Stimulated activated naive CD8-positive, alpha-beta T cell treated with anti-CD3 and anti-CD28 coated beads, Interleukin-15, Interleukin-2, amounts not matched to agents 100 ng/mL and 50 ng/mL, for 24 hours (primary cell): ENCODE results near the gene BABAM2.

Experiments used
- H3K27ac Mint-ChIP-seq: one replicate; pipeline ENCODE4 v1.8.0; 2021; ENCODE audit warnings: mild to moderate bottlenecking, mixed read lengths
- H3K27me3 Mint-ChIP-seq: one replicate; pipeline ENCODE4 v1.8.0; 2021; ENCODE audit warnings: mixed read lengths
- H3K36me3 Mint-ChIP-seq: one replicate; pipeline ENCODE4 v1.8.0; 2021; ENCODE audit warnings: low read depth, mixed read lengths
- H3K4me1 Mint-ChIP-seq: one replicate; pipeline ENCODE4 v1.8.0; 2021; ENCODE audit warnings: low read depth, mixed read lengths
- H3K4me3 Mint-ChIP-seq: one replicate; pipeline ENCODE4 v1.8.0; 2021; ENCODE audit warnings: mild to moderate bottlenecking, mixed read lengths
- H3K9me3 Mint-ChIP-seq: one replicate; pipeline ENCODE4 v1.8.0; 2021; ENCODE audit warnings: mixed read lengths

BABAM2 gene

GRCh38 chr2:28277466-28277865, 386.9 kb downstream of the BABAM2 start:
- H3K27ac Mint-ChIP-seq: no peak overlapping the region
- H3K27me3 Mint-ChIP-seq: no peaks in the 10 kb centered on the region
- H3K4me1 Mint-ChIP-seq: peaks cover 31% of the 10 kb centered on the region
- H3K4me3 Mint-ChIP-seq: no peak overlapping the region
- H3K36me3 Mint-ChIP-seq: peaks cover 23% of the 10 kb centered on the region
- no peaks in the 10 kb centered on the region for H3K9me3 Mint-ChIP-seq

GRCh38 chr2:28279371-28279770, 388.8 kb downstream of the BABAM2 start:
- no peak overlapping the region for H3K27ac Mint-ChIP-seq
- peaks cover 23% of the 10 kb centered on the region for H3K4me1 Mint-ChIP-seq
- H3K27me3 Mint-ChIP-seq: no peaks in the 10 kb centered on the region
- H3K9me3 Mint-ChIP-seq: no peaks in the 10 kb centered on the region
- no peak overlapping the region for H3K4me3 Mint-ChIP-seq
- peaks cover 18% of the 10 kb centered on the region for H3K36me3 Mint-ChIP-seq

GRCh38 chr2:28280619-28281018, 390.1 kb downstream of the BABAM2 start:
- Mint-ChIP-seq H3K4me1 (peaks cover 13% of the 10 kb centered on the region), H3K27ac (no peak overlapping the region), H3K9me3 (no peaks in the 10 kb centered on the region), H3K36me3 (peaks cover 18% of the 10 kb centered on the region), H3K27me3 (no peaks in the 10 kb centered on the region), H3K4me3 (no peak overlapping the region)

- Mint-ChIP-seq H3K4me3 (no peak overlapping the region), H3K9me3 (no peaks in the 10 kb centered on the region), H3K27ac (no peak overlapping the region), H3K36me3 (peaks cover 18% of the 10 kb centered on the region), H3K4me1 (peaks cover 2% of the 10 kb centered on the region), H3K27me3 (no peaks in the 10 kb centered on the region)
These were observed 391.2 kb downstream of the BABAM2 start for GRCh38 chr2:28281739-28282138.

- H3K4me1 Mint-ChIP-seq: no peaks in the 10 kb centered on the region
- H3K9me3 Mint-ChIP-seq: no peaks in the 10 kb centered on the region
- H3K4me3 Mint-ChIP-seq: no peak overlapping the region
These were observed 391.7 kb downstream of the BABAM2 start for GRCh38 chr2:28282248-28282647.

GRCh38 chr2:28282861-28283646, 392.5 kb downstream of the BABAM2 start:
- Mint-ChIP-seq H3K27me3 (no peaks in the 10 kb centered on the region), H3K4me3 (no peak overlapping the region), H3K4me1 (no peaks in the 10 kb centered on the region), H3K9me3 (no peaks in the 10 kb centered on the region), H3K36me3 (peaks cover 13% of the 10 kb centered on the region), H3K27ac (no peak overlapping the region)

More at GRCh38 chr2:28282248-28282647, 391.7 kb downstream of the BABAM2 start:
- H3K27ac Mint-ChIP-seq: no peak overlapping the region
- H3K36me3 Mint-ChIP-seq: peaks cover 18% of the 10 kb centered on the region
- H3K27me3 Mint-ChIP-seq: no peaks in the 10 kb centered on the region

- H3K4me1 Mint-ChIP-seq: no peaks in the 10 kb centered on the region
- no peaks in the 10 kb centered on the region for H3K27me3 Mint-ChIP-seq
- H3K9me3 Mint-ChIP-seq: no peaks in the 10 kb centered on the region
- H3K27ac Mint-ChIP-seq: no peak overlapping the region
- H3K36me3 Mint-ChIP-seq: peaks cover 8% of the 10 kb centered on the region
- no peak overlapping the region for H3K4me3 Mint-ChIP-seq
These were observed 393.3 kb downstream of the BABAM2 start for GRCh38 chr2:28283861-28284260.

GRCh38 chr2:28286678-28287077, 396.1 kb downstream of the BABAM2 start:
- Mint-ChIP-seq H3K27ac (no peak overlapping the region), H3K9me3 (no peaks in the 10 kb centered on the region), H3K4me3 (no peak overlapping the region)

GRCh38 chr2:28287256-28287915, 396.9 kb downstream of the BABAM2 start:
- no peaks in the 10 kb centered on the region for H3K36me3 Mint-ChIP-seq
- H3K4me1 Mint-ChIP-seq: peaks cover 21% of the 10 kb centered on the region
- no peaks in the 10 kb centered on the region for H3K9me3 Mint-ChIP-seq
- no peaks in the 10 kb centered on the region for H3K27me3 Mint-ChIP-seq
- H3K4me3 Mint-ChIP-seq: no peak overlapping the region
- no peak overlapping the region for H3K27ac Mint-ChIP-seq

More at GRCh38 chr2:28286678-28287077, 396.1 kb downstream of the BABAM2 start:
- H3K27me3 Mint-ChIP-seq: no peaks in the 10 kb centered on the region
- peaks cover 14% of the 10 kb centered on the region for H3K4me1 Mint-ChIP-seq
- H3K36me3 Mint-ChIP-seq: peaks cover 6% of the 10 kb centered on the region

- no peak overlapping the region for H3K27ac Mint-ChIP-seq
These were observed 398.1 kb downstream of the BABAM2 start for GRCh38 chr2:28288620-28289019.

GRCh38 chr2:28291811-28292440, 401.4 kb downstream of the BABAM2 start:
- Mint-ChIP-seq H3K36me3 (no peaks in the 10 kb centered on the region), H3K9me3 (no peaks in the 10 kb centered on the region), H3K4me1 (peaks cover 42% of the 10 kb centered on the region), H3K27me3 (no peaks in the 10 kb centered on the region), H3K27ac (peak overlapping the region; percentile 91), H3K4me3 (no peak overlapping the region)

More at GRCh38 chr2:28288620-28289019, 398.1 kb downstream of the BABAM2 start:
- H3K4me3 Mint-ChIP-seq: no peak overlapping the region
- H3K36me3 Mint-ChIP-seq: no peaks in the 10 kb centered on the region
- H3K4me1 Mint-ChIP-seq: peaks cover 33% of the 10 kb centered on the region
- H3K9me3 Mint-ChIP-seq: no peaks in the 10 kb centered on the region
- no peaks in the 10 kb centered on the region for H3K27me3 Mint-ChIP-seq

- H3K4me3 Mint-ChIP-seq: peak overlapping the region; percentile 14
- no peaks in the 10 kb centered on the region for H3K27me3 Mint-ChIP-seq
- no peaks in the 10 kb centered on the region for H3K9me3 Mint-ChIP-seq
- no peaks in the 10 kb centered on the region for H3K36me3 Mint-ChIP-seq
- peaks cover 43% of the 10 kb centered on the region for H3K4me1 Mint-ChIP-seq
- peak overlapping the region; percentile 91 for H3K27ac Mint-ChIP-seq
These were observed 402.0 kb downstream of the BABAM2 start for GRCh38 chr2:28292491-28292890.

GRCh38 chr2:28293416-28293815, 402.9 kb downstream of the BABAM2 start:
- no peak overlapping the region for H3K4me3 Mint-ChIP-seq
- H3K9me3 Mint-ChIP-seq: no peaks in the 10 kb centered on the region
- no peaks in the 10 kb centered on the region for H3K36me3 Mint-ChIP-seq

GRCh38 chr2:28294451-28294850, 403.9 kb downstream of the BABAM2 start:
- no peaks in the 10 kb centered on the region for H3K9me3 Mint-ChIP-seq
- peaks cover 10% of the 10 kb centered on the region for H3K36me3 Mint-ChIP-seq
- H3K27me3 Mint-ChIP-seq: no peaks in the 10 kb centered on the region
- no peak overlapping the region for H3K4me3 Mint-ChIP-seq
- no peak overlapping the region for H3K27ac Mint-ChIP-seq
- peaks cover 43% of the 10 kb centered on the region for H3K4me1 Mint-ChIP-seq

More at GRCh38 chr2:28293416-28293815, 402.9 kb downstream of the BABAM2 start:
- Mint-ChIP-seq H3K27me3 (no peaks in the 10 kb centered on the region), H3K27ac (peak overlapping the region; percentile 15), H3K4me1 (peaks cover 43% of the 10 kb centered on the region)

GRCh38 chr2:28296243-28296642, 405.7 kb downstream of the BABAM2 start:
- peaks cover 37% of the 10 kb centered on the region for H3K4me1 Mint-ChIP-seq
- peaks cover 22% of the 10 kb centered on the region for H3K36me3 Mint-ChIP-seq
- no peaks in the 10 kb centered on the region for H3K9me3 Mint-ChIP-seq
- peak overlapping the region; percentile 47 for H3K27ac Mint-ChIP-seq
- no peak overlapping the region for H3K4me3 Mint-ChIP-seq
- no peaks in the 10 kb centered on the region for H3K27me3 Mint-ChIP-seq
